HepG2 (cell line): ENCODE data around the gene STAT5A. TPM values are rescaled to one million over a fixed set of nuclear protein-coding genes. Genes with fewer than 3 reads are reported as not detected.

Source experiments
- AGO2 ChIP-seq: fragments of 200-400 bp; formaldehyde crosslinking; optimal IDR thresholded peaks from 2 replicates; pipeline ENCODE3; 2017; ENCODE audit warnings: mild to moderate bottlenecking, low read depth, low read length, moderate library complexity
- ATM ChIP-seq: fragments of 450-650 bp; IDR thresholded peaks from 2 replicates; pipeline ENCODE4 v1.7.1; 2017; ENCODE audit warnings: mild to moderate bottlenecking, borderline replicate concordance
- BRF2 ChIP-seq: sonication (generic); formaldehyde crosslinking; IDR thresholded peaks from 2 replicates; pipeline ENCODE4 v1.8.1; 2022; ENCODE audit warnings: mild to moderate bottlenecking, missing genetic modification reagents
- GPBP1L1 ChIP-seq: sonication (generic); formaldehyde crosslinking; IDR thresholded peaks from 2 replicates; pipeline ENCODE4 v1.5.0; 2020; ENCODE audit warnings: mild to moderate bottlenecking, missing genetic modification reagents
- HMGXB4 ChIP-seq, 2 experiments: sonication (generic) in 1 of 2; formaldehyde crosslinking in 1 of 2; IDR thresholded peaks; 2 replicates each; pipeline versions ENCODE4 v1.4.0 to v1.6.1; 2018 to 2020; ENCODE audit warnings: missing genetic modification reagents in 2 of 2, borderline replicate concordance in 1 of 2, low read depth in 1 of 2, mild to moderate bottlenecking in 1 of 2, missing biosample characterization in 1 of 2
- KDM4B ChIP-seq: sonication (generic); formaldehyde crosslinking; IDR thresholded peaks from 2 replicates; pipeline ENCODE4 v1.4.0; 2020; ENCODE audit warnings: missing genetic modification reagents
- NFE2 ChIP-seq: sonication (generic); formaldehyde crosslinking; IDR thresholded peaks from 2 replicates; pipeline ENCODE4 v1.4.0; 2020; ENCODE audit warnings: missing genetic modification reagents
- PBX3 ChIP-seq: sonication (generic); formaldehyde crosslinking; IDR thresholded peaks from 2 replicates; pipeline ENCODE4 v1.8.1; 2023; ENCODE audit warnings: missing genetic modification reagents, inconsistent platforms, borderline replicate concordance
- PHF21A ChIP-seq: sonication (generic); formaldehyde crosslinking; IDR thresholded peaks from 2 replicates; pipeline ENCODE4 v1.5.0; 2020; ENCODE audit warnings: mild to moderate bottlenecking, missing genetic modification reagents
- YEATS2 ChIP-seq: sonication (generic); formaldehyde crosslinking; IDR thresholded peaks from 2 replicates; pipeline ENCODE4 v1.4.0; 2020; ENCODE audit warnings: missing genetic modification reagents, borderline replicate concordance
- ZBTB7B ChIP-seq: sonication (generic); formaldehyde crosslinking; IDR thresholded peaks from 2 replicates; pipeline ENCODE4 v1.4.0; 2020; ENCODE audit warnings: missing genetic modification reagents
- ZFP91 ChIP-seq: sonication (generic); formaldehyde crosslinking; IDR thresholded peaks from 2 replicates; pipeline ENCODE4 v1.9.0; 2022; ENCODE audit warnings: missing genetic modification reagents, mild to moderate bottlenecking, borderline replicate concordance
- ZNF672 ChIP-seq: sonication (generic); formaldehyde crosslinking; IDR thresholded peaks from 2 replicates; pipeline ENCODE4 v1.8.1; 2022; ENCODE audit warnings: missing genetic modification reagents
- ZNF850 ChIP-seq: sonication (generic); formaldehyde crosslinking; conservative IDR thresholded peaks from 2 replicates; pipeline ENCODE4 v1.9.0; 2021; ENCODE audit warnings: mild to moderate bottlenecking, missing genetic modification reagents
- ZSCAN22 ChIP-seq: sonication (generic); formaldehyde crosslinking; IDR thresholded peaks from 2 replicates; pipeline ENCODE4 v1.4.0; 2020; ENCODE audit warnings: mild to moderate bottlenecking, missing genetic modification reagents
- polyA plus RNA-seq, 8 experiments: library from polyadenylated mRNA; depleted of rRNA in 3 of 8; stranded (reverse) in 7 of 8; unstranded in 1 of 8; fragments of >200 nt; fragmentation: Illumina TruSeq in 4 of 8; extraction: Trizol in 4 of 8; gene quantifications; 2 replicates each; pipeline versions ENCODE4 v1.2.1 to v1.2.3, GENCODE V29; 2011 to 2016; ENCODE audit warnings: low read depth in 4 of 8, missing spikeins in 1 of 8, mixed read lengths in 1 of 8; ENCODE audit not compliant: insufficient read depth in 1 of 8
- total RNA-seq, 5 experiments: library from RNA; depleted of rRNA; stranded (reverse); fragments of >200 nt; fragmentation: Illumina TruSeq; extraction: Trizol; gene quantifications; 2 replicates each; pipeline ENCODE4 v1.2.3, GENCODE V29; 2016; ENCODE audit warnings: low read depth in 1 of 5
- TF ChIP-seq, protein P1 (sequence below): sonication (generic); formaldehyde crosslinking; IDR thresholded peaks from 2 replicates; pipeline ENCODE4 v1.4.0; 2020; ENCODE audit warnings: mild to moderate bottlenecking, missing genetic modification reagents
- TF ChIP-seq, protein P2 (sequence below): sonication (generic); formaldehyde crosslinking; IDR thresholded peaks from 2 replicates; pipeline ENCODE4 v1.4.0; 2020; ENCODE audit warnings: mild to moderate bottlenecking, missing genetic modification reagents
- TF ChIP-seq, protein P3 (sequence below): IDR thresholded peaks from 2 replicates; pipeline ENCODE4 v1.6.1; 2016; ENCODE audit warnings: missing compliant biosample characterization, missing genetic modification reagents, borderline replicate concordance

The STAT5A gene
- total and polyA plus RNA-seq, 2 of the 13 experiments (the other 11 are each of a cell fraction or from before 2014, with no cell fraction given), result 1.4 to 4.1 TPM

- TF ChIP-seq PBX3 (no peak), ATM (no peak), NFE2 (CRISPR knock-in tag) (no peak), BRF2 (no peak), YEATS2 (CRISPR knock-in tag) (no peak), AGO2 (no peak), HMGXB4 (CRISPR knock-in tag; IDR thresholded peaks at IDR 0.05; ENCODE audit: borderline replicate concordance in 1 of 2, low read depth in 1 of 2) (0 out of 4 replicates have a peak, but pooled peaks of 1 of the 2 experiments have one; percentile 34), ZBTB7B (CRISPR knock-in tag) (peak; percentile 94), ZNF850 (CRISPR knock-in tag) (no peak), KDM4B (CRISPR knock-in tag) (no peak), ZFP91 (CRISPR knock-in tag) (peak; percentile 62; the same call in 1 of the 2 replicates), ZNF672 (CRISPR knock-in tag) (no peak), PHF21A (CRISPR knock-in tag) (no peak), GPBP1L1 (CRISPR knock-in tag) (no peak), ZSCAN22 (CRISPR knock-in tag) (peak; percentile 91)
- TF ChIP-seq, protein P1, sequence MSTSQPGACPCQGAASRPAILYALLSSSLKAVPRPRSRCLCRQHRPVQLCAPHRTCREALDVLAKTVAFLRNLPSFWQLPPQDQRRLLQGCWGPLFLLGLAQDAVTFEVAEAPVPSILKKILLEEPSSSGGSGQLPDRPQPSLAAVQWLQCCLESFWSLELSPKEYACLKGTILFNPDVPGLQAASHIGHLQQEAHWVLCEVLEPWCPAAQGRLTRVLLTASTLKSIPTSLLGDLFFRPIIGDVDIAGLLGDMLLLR (CRISPR knock-in tag), result 0 out of 2 replicates have a peak, but pooled peaks have one; percentile 23
- TF ChIP-seq, protein P2, sequence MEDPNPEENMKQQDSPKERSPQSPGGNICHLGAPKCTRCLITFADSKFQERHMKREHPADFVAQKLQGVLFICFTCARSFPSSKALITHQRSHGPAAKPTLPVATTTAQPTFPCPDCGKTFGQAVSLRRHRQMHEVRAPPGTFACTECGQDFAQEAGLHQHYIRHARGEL (CRISPR knock-in tag), result no peak
- TF ChIP-seq, protein P3, sequence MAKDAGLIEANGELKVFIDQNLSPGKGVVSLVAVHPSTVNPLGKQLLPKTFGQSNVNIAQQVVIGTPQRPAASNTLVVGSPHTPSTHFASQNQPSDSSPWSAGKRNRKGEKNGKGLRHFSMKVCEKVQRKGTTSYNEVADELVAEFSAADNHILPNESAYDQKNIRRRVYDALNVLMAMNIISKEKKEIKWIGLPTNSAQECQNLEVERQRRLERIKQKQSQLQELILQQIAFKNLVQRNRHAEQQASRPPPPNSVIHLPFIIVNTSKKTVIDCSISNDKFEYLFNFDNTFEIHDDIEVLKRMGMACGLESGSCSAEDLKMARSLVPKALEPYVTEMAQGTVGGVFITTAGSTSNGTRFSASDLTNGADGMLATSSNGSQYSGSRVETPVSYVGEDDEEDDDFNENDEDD, result 0 out of 2 replicates have a peak, but pooled peaks have one; percentile 28
These were observed 16.1 kb downstream of the STAT5A start (continued) for GRCh38 chr17:42304187-42305030.
